PFSK-1 (cell line): ENCODE results near the gene CLDN14.

Experiments used
- FOXP2 ChIP-seq: optimal IDR thresholded peaks from 2 replicates; pipeline ENCODE3; 2011; ENCODE audit warnings: borderline replicate concordance, control low read depth, inconsistent platforms; ENCODE audit not compliant: insufficient read depth; ENCODE audit errors: extremely low read length, extremely low read depth
- POLR2AphosphoS5 ChIP-seq: IDR thresholded peaks from 2 replicates; pipeline ENCODE4 v1.6.1; 2012; ENCODE audit warnings: low read depth, mild to moderate bottlenecking, control low read depth, low read length, moderate library complexity
- REST ChIP-seq, 2 experiments: IDR thresholded peaks; 2 replicates each; pipeline versions ENCODE4 v1.6.1 to v1.8.0; 2011 to 2012; ENCODE audit warnings: low read depth in 2 of 2, low read length in 2 of 2, control low read depth in 1 of 2, inconsistent platforms in 1 of 2, mild to moderate bottlenecking in 1 of 2, moderate library complexity in 1 of 2; ENCODE audit not compliant: insufficient read depth in 1 of 2
- SIN3A ChIP-seq: IDR thresholded peaks from 2 replicates; pipeline ENCODE4 v1.6.1; 2012; ENCODE audit warnings: mild to moderate bottlenecking, low read length, moderate library complexity, borderline replicate concordance; ENCODE audit not compliant: insufficient read depth
- TAF1 ChIP-seq: IDR thresholded peaks from 2 replicates; pipeline ENCODE4 v1.6.1; 2012; ENCODE audit warnings: low read length, control low read depth, borderline replicate concordance; ENCODE audit not compliant: insufficient read depth

CLDN14 gene

GRCh38 chr21:36486246-36486645 is 6.3 kb upstream of the CLDN14 start:
- no peak for TF ChIP-seq TAF1
- TF ChIP-seq SIN3A: no peak
- no peak for TF ChIP-seq POLR2AphosphoS5
- TF ChIP-seq FOXP2: no peak
- TF ChIP-seq REST (IDR thresholded peaks at IDR 0.05; ENCODE audit: insufficient read depth in 1 of 2, low read depth in 2 of 2, low read length in 2 of 2): no peak

- TF ChIP-seq REST (IDR thresholded peaks at IDR 0.05; ENCODE audit: insufficient read depth in 1 of 2, low read depth in 2 of 2, low read length in 2 of 2): no peak
- TF ChIP-seq SIN3A: no peak
- no peak for TF ChIP-seq POLR2AphosphoS5
- TF ChIP-seq TAF1: no peak
- no peak for TF ChIP-seq FOXP2
Observed at GRCh38 chr21:36485476-36485875, 5.6 kb upstream of the CLDN14 start.

GRCh38 chr21:36483095-36483494 is 3.2 kb upstream of the CLDN14 start:
- TF ChIP-seq FOXP2 (no peak), TAF1 (no peak), POLR2AphosphoS5 (no peak), REST (IDR thresholded peaks at IDR 0.05; ENCODE audit: insufficient read depth in 1 of 2, low read depth in 2 of 2, low read length in 2 of 2) (no peak), SIN3A (no peak)

GRCh38 chr21:36482673-36483072 is 2.8 kb upstream of the CLDN14 start:
- TF ChIP-seq POLR2AphosphoS5 (no peak), TAF1 (no peak), REST (IDR thresholded peaks at IDR 0.05; ENCODE audit: insufficient read depth in 1 of 2, low read depth in 2 of 2, low read length in 2 of 2) (no peak), FOXP2 (no peak), SIN3A (no peak)

- no peak for TF ChIP-seq POLR2AphosphoS5
- TF ChIP-seq FOXP2: no peak
- no peak for TF ChIP-seq SIN3A
- TF ChIP-seq TAF1: no peak
- TF ChIP-seq REST (IDR thresholded peaks at IDR 0.05; ENCODE audit: insufficient read depth in 1 of 2, low read depth in 2 of 2, low read length in 2 of 2): no peak
Observed at GRCh38 chr21:36482181-36482580, 2.3 kb upstream of the CLDN14 start.
